HG03439 (cell line): ENCODE data around the gene MORN4.
"Not testable (repeated sequence)": the region's sequence is repeated elsewhere in the genome, so short reads cannot be mapped to it uniquely, and the experiment has no call there.

Experiments
- ATAC-seq: cut with Tn5 transposase; IDR thresholded peaks from one replicate; pipeline ENCODE4 v1.9.1; 2021; ENCODE audit warnings: mild to moderate bottlenecking, moderate library complexity; ENCODE audit not compliant: unreplicated experiment

Gene MORN4

DNA sequence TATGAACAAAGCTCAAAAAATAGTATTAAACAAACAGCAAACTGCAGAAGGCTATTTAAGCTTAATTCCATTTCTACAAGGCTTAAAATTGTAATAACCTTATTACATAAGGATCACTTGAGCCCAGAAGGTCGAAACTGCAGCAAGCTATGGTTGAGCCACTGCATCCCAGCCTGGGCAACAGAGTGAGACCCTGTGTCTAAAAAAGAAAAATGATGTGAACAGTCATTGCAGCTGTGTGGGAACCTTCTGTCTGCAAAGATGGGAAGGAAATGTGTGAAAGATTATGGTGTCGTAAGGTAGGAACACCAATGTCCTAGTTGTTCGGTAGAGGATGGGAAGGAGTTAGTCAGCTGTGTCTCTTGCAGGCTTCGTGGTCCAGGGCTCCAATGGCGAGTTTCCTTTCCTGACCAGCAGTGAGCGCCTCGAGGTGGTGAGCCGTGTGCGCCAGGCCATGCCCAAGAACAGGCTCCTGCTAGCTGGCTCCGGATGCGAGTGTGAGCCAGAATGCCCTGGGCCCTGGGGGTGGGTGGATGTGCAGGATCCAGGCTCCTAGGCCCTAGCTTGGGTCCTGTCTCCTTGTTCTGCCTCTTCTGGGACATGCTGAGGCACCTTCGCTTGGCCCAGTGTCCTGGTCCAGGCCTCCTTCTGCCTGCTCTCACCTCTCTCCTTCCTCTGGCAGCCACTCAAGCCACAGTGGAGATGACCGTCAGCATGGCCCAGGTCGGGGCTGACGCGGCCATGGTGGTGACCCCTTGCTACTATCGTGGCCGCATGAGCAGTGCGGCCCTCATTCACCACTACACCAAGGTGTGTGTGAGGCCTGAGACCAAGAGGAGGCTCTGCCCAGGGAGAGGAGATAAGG, 34.7 kb downstream of the MORN4 start:
- ATAC-seq, result no peak

DNA sequence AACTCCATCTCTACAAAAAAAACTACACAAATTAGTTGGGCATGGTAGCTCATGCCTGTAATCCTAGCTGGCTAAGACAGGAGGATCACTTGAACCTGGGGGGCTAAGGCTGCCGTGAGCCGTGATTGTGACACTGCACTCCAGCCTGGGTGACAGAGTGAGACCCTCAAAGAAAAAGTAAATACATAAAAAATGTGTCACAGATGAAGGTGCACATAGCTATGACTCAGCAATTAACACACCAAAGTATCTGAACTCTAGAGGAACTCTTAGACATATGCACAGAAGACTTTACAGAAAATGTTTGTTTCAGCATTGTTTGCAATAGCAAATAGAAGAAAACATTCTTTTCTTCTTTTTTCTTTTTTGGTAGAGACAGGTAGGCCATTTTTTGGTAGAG, 35.5 kb downstream of the MORN4 start:
- ATAC-seq, result no peak

DNA sequence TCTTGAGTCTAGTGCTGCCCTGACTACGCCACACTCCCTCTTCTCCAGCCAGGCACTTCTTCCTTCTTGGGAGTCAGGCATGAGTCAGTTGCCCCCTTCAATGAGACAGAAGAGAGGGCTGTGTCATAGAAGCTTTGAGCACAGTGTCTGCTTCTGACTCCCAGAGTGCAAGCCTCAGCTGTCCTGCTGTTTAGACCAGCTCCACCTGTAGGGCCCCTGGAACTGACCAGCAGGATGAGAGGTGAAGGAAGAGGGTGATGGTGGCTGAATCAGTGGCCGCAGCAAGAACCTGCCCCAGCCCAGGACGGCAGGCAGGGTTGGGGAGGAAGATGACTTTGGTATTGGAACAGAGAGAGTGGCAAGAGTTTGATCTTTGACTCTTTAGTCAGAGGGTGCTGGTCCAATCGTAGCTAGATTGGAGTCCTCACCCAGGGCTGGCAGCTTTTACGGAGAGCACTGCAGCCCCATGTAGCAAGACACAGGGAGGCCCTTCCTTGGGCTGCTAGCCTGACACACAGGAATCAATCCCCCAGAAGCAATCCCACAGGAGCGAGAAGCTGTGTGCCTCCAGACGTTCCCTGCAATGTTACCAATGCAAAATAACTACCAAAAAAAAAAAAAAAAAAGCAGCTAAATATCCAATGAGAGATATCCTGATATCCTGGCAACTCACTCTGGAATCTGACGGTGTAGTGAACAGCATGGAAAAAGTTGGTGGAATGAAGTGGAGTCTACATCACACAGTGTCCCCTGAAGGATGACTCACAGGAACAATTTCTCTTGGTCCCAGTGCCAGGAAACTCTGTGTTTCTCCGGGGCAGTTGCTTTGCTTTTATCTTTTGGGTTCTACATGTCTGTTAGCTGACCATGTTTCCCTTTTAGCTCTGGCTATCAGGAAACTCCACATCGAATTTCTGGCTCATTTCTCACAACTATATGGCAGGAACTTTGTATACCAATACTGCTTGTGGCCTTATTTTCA, 36.9 kb downstream of the MORN4 start:
- no peak for ATAC-seq

DNA sequence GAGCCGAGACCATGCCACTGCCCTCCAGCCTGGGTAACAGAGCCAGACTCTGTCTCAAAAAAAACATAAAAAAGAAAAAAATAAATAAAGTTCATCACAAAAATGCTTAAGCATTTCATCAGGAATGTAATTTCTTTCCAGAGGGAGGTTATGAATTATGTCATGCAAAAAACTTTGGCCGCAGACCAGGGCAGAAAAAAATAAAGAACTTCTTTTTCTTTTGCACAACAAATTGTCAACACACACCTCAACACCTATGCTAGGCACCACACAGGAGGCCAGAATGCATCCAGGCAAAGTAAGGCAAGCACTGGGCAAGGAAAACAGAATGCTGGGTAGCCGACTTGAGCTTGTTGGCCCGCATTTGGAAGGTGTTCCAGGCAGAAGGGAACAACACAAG, 39.9 kb downstream of the MORN4 start:
- ATAC-seq, result no peak

DNA sequence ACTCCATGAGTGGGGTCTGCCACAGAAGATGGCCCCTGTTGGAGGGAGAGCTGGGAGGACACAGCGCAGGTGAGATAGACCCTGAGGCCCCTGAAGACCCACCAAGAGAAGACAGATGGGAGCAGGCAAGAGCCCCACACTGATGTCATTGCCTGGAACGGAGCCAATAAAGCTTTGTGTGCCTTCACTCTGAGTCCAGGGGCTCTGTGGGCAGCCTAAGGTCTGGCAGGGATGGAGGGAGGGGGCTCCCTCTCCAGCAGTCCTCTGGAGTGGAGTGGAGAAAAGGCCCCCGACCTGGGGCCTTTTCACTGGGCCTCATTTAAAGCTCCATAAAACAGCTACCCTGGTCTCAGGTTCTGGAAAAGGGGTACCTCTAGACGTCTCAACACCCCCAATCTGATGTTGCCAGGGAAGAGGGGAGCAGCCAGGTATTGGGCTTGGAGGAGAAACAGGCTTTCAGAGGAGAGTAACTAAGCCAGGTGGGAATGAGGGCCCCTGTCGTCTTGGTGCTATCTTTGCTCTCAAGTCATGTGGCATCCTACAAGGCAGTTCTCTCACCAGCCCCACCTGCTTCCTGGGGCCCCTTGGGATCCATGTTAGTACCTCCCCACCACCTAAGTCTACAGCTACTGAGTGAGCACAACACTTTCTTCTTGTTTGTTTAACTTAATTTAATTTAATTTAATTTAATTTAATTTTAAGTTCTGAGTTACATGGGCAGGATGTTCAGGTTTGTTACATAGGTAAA, 42.4 kb downstream of the MORN4 start:
- ATAC-seq, result no peak

DNA sequence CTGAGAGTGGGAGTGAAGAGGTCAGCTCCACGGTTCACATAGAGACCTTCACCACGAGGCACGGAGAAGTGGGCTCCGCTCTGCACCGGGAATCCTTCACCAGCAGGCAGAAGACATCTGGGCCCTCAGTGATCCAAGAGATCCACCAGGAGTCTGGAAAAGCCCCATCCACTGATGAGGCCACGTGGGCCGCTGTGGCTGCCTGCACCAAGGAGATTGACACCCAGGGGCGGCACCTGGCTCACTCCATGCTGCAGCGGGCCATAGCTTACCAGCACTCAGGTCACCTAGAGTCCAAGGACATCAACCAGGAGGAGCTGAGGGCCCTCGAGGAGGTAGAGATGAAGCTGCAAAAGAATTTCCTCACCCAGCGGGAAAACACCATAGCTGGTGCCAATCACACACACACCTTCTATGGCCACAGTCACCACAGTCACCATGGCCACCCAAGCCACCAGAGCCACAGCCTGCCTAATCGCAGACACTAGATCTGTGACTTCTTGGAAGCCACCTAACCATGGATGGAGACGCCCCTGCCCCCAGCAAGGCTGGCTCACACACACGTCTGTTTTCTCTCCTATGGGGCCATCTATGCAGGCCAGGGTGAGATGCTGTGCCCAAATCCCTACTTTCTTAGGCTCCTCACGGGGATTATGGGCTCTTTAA, 43.1 kb downstream of the MORN4 start:
- ATAC-seq, result no peak

DNA sequence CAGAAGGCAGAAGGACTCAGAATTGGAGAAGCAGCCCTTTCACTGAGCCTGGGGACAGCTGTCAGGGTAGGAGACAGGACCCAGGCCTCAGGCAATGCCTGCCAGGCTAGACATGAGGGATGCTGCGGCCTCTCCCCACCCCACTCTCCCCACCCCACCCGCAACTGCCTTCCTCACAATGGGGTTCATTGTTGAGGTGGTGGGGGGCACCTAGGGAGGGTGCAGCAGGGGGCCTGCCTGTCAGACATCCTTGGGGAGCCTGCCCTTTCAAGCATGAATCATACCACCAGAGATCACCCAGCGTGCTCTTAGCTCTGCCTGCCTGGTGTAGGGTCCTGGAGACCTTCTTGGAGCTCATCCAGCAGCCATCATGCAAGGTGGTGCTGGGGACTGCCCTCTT, 43.8 kb downstream of the MORN4 start, which contains the start of gene C10orf62:
Gene C10orf62 (plus strand): TSS at position 243 of the 400 bp plus-strand sequence. CDS start 177 bp downstream, outside the sequence.
- ATAC-seq, result no peak

DNA sequence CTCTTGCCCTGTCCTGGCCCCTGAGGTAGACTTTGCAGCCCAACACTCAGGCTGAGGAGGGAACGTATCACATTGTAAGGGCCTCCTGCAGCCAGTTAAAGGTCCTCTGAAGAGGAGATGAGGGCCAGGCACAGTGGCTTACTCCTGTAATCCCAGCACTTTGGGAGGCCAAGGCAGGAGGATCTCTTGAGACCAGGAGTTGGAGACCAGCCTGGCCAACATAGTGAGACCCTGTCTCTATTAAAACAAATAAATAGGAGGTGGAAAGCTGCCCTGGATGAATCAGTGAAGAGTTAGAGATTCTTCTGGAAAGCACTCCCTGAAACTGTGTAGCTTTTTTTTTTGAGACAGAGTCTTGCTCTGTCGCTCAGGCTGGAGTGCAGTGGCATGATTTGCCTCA, 46.1 kb downstream of the MORN4 start:
- ATAC-seq, result no peak

DNA sequence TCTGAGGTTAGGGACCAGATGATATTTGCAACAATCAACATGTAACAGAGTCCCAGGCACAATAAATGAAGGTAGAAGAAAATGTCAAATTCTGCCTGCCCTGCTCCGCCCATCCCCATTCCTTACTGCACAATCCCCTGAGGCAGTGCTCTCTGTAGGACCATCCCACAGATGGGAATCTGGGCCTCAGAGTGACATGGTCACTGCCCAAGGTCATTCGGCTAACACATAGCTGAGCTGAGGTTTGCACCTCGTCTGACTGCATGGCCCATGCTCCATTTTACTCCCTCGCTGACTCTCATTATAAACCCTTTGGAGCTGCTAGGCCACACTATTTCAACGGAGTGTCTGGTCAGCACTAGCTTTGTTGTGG, 47.9 kb downstream of the MORN4 start:
- no peak for ATAC-seq

DNA sequence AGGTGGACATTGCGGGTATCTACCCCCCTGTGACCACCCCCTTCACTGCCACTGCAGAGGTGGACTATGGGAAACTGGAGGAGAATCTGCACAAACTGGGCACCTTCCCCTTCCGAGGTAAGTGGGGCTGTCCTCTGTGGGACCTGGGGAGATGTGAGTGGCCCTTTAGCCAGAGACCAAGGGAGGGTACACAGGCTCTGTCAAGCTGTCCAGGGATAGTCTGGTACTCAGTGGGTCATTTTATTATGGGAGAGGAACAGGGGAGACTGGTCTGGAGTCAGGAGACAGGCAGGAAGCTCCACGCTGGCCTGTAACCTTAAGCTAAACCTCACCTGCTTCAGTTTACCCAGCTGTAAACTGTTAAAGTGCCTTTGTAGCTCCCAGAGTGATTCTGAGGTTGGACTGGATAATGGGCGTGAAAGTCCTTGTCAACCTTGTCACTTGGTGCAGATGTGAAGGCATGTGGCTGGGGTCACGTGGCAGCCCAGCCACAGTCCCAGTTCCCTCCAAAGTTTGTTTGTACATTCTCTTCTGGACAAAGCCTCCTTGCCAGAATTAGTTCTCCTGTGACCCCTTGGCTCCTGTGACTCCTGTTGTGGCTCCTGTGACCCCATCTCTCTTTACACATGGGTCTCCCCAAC, 48.4 kb downstream of the MORN4 start:
- ATAC-seq, result no peak

DNA sequence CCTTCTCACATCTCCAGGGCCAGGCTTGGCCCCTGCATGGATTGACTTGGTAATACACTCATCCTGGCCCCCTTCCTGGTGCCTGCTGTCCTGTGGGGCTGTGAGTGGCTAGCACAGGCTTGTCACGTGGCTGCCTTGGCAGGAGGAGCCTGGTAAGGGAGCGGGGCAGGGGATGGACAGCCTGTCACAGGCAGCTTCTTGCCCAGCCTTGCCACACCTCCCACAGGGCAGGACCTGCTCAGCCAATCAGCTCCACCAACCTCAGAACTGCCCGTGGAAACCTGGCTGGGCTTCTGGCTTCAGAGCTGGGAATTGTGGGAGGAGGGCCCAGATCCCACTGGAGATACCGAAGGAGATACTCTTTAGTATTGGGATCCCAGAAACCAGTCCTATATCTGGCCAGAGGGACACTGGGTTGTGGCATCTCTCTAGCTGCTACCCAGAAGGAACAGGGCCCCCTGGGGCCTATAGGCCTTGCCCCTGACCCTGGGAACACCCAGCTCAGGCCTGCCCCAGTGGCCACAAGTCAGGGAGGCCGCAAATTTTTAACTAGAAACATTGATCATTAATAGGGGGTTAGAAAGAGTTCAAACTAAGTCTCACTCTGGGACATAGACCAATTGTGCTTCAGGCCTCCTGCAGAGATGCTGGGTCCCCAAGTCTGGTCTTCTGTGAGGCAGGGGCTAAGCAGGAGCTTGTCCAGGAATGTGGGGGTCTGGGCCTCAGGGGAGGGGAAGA, 49.1 kb downstream of the MORN4 start, which contains the start of gene HOGA1:
Gene HOGA1 (plus strand): TSS at position 330 of the 738 bp plus-strand sequence. CDS start 315 bp downstream, at position 645.
- ATAC-seq, result no peak

DNA sequence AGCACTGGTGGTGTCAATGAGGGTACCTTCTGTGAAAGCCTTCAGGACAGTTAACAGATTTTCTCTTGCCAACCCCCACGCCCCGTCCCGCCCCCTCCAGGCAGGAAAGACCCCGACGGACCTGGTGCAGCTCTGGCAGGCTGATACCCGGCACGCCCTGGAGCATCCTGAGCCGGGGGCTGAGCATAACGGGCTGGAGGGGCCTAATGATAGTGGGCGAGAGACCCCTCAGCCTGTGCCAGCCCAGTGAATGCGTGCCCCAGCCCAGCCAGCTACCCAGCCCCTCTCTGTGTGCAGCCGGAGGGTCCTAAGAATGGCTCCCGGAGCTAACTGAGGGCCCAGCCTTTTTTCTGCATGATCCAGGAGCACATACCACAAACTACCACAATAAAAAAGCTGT, 49.8 kb downstream of the MORN4 start:
- ATAC-seq, result no peak

DNA sequence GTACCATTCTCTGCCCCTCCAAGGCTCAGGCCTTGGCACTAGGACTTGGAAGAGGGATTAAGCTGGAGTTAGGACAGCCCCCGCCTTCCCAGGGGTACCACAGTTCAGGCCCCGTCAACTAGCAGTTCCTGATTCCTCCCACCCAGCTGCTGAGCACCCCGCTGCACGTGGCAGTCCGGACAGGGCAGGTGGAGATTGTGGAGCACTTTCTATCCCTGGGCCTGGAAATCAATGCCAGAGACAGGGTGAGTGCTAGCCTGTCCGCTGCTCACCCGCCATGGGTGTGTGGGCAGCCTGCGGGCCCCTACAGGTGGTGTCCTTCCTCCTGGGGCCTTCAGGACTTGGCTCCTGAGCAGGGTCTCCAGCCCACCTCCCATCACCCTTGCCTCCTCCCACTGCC, 51.1 kb downstream of the MORN4 start:
- no peak for ATAC-seq

DNA sequence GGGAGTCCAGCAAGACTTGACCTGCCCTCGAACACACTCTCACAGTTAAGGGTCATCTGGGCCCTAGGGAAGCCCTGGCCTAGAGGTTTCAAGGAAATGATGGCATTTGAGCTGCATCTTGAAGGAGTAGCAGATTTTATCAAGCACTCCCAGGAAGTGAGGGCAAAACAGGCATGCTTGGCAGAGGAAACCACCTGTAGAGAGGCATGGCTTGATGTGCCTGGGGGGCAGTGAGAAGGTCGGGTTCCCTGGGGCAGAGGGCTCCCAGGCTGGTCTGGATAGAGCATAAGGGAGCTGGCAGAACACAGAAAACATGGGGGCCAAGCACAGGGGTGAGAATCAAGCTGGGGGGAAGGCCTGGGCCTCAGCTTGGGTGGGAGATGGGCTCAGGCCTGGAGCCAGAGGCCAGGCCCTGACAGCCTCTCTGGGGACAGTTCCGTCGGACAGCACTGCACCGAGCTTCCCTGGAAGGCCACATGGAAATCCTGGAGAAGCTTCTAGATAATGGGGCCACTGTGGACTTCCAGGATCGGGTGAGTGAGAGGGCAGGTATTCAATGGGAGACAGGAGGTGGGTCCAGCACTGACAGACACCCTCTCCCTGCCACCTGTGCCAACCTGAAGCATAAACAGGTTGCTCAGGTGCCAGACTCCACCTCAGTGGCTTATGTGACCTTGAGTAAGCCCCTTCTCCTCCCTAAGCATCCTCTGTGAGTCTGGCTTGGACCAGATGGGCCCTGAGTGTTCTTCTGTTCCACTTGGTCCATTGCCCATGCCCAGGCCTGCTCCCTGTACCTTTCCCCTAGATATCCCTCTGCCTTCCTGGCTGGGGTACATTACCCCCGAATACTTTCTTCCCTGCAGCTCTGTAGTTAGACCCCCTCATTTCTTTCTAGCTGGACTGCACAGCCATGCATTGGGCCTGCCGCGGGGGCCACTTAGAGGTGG, 52.6 kb downstream of the MORN4 start:
- ATAC-seq, result no peak

DNA sequence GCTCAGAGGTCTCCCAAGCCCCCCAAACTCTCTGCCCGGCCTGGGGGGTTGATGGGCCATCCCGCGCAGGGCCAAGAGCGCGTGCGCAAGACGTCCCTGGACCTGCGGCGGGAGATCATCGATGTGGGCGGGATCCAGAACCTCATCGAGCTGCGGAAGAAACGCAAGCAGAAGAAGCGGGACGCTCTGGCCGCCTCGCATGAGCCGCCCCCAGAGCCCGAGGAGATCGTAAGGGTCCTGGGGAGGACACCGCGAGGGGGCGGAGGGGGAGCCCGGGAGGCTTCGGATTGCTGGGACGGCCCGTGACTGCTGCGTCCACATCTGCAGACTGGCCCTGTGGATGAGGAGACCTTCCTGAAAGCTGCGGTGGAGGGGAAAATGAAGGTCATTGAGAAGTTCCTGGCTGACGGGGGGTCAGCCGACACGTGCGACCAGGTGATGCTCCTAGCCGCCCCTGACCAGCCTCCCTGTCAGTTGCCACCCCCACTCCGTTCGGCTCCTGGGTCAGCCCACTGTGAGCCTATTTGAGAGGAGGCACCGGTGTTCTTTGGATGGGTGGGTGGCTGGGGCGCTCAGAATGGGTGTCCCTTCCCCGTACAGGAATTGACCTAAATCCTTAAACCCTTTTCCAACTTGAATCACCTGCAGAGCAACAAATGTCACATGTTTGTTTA, 55.0 kb downstream of the MORN4 start:
- ATAC-seq, result no peak

DNA sequence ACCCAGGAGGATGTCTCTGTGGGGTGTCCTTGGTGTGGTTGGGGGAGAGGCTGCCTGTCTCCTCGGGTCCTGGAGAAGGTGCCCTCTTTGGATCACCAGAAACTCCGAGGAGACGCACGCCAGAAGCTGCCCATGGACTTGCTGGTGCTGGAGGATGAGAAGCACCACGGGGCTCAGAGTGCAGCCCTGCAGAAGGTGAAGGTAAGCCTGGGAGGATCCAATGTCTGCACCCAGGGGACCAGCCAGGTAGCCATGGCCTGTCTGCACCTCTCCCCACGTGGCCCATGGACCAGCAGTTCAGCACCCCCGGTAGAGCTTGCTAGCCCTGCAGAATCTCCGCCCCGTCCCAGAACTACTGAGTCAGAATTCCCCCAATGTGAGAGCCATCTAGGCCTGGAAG, 55.6 kb downstream of the MORN4 start:
- ATAC-seq, result no peak

DNA sequence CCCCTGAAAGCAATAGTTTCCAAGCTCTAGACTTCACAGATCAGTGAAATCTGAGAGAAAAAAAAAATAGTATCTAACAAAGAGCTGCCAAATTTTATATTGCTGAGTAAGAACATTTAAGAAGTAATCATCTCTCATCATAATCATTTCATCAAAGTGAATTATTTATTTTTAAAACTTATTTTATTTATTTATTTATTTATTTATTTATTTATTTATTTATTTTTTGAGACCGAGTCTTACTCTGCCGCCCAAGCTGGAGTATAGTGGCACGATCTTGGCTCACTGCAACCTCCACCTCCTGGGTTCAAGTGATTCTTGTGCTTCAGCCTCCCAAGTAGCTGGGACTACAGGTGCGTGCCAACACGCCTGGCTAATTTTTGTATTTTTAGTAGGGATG, 56.8 kb downstream of the MORN4 start:
- not testable (repeated sequence) for ATAC-seq
